CD4-positive, alpha-beta T cell treated with Interleukin-15 for 1 hour (primary cell): Measurements from ENCODE around the gene ZNF770.

ENCODE experiments used
- DNase-seq: peaks from one replicate; pipeline ENCODE4 v3.0.0-alpha.2; 2020

Gene ZNF770, protein sequence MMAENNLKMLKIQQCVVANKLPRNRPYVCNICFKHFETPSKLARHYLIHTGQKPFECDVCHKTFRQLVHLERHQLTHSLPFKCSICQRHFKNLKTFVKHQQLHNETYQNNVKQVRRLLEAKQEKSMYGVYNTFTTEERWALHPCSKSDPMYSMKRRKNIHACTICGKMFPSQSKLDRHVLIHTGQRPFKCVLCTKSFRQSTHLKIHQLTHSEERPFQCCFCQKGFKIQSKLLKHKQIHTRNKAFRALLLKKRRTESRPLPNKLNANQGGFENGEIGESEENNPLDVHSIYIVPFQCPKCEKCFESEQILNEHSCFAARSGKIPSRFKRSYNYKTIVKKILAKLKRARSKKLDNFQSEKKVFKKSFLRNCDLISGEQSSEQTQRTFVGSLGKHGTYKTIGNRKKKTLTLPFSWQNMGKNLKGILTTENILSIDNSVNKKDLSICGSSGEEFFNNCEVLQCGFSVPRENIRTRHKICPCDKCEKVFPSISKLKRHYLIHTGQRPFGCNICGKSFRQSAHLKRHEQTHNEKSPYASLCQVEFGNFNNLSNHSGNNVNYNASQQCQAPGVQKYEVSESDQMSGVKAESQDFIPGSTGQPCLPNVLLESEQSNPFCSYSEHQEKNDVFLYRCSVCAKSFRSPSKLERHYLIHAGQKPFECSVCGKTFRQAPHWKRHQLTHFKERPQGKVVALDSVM

DNA sequence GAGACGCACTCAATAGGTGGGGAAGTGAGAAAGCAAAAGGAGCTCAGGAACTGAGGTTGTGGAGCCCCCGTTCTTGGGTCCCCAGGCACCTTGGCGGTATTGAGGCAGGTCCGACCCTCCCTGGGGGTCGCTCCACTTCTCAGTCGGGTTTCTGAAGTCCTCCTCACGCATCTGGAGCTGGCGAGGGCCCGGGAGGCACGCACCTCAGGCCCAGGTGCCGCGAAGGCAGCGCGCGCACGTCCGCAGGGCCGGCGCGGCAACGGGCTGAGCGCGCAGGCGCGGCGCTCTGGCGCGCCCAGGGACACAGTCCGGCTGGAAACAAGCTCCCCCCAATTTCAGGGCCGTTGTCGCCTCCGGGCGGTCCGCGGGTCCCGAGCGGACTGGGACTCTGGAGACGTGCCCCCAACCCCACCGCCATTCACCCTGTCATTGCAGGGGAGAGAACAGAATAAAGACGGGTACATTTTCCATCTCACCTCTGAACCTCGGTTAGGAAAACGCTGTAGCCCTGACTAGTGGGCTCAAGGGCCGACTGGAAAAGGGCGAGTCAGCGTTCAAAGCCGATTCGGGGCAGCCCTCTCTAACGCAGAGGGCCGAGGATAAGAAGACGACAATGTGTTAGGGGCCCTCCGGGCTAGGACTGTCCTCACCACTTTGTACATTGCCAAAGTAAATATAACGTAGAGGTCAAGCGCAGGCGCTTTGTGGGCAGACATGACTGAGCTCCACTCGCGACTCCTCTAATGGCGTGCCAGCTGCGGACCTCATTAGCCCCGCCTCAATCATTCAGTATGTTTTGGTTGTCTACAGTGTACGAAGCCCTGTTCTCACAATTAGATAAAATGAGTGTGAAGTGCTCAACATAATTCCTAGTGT lies at the start of gene ZNF770:
TSS of gene ZNF770 (minus strand) at position 261 of the 876 bp plus-strand sequence. CDS start 4,853 bp downstream, outside the sequence.
- DNase-seq, result peak; percentile 81

DNA sequence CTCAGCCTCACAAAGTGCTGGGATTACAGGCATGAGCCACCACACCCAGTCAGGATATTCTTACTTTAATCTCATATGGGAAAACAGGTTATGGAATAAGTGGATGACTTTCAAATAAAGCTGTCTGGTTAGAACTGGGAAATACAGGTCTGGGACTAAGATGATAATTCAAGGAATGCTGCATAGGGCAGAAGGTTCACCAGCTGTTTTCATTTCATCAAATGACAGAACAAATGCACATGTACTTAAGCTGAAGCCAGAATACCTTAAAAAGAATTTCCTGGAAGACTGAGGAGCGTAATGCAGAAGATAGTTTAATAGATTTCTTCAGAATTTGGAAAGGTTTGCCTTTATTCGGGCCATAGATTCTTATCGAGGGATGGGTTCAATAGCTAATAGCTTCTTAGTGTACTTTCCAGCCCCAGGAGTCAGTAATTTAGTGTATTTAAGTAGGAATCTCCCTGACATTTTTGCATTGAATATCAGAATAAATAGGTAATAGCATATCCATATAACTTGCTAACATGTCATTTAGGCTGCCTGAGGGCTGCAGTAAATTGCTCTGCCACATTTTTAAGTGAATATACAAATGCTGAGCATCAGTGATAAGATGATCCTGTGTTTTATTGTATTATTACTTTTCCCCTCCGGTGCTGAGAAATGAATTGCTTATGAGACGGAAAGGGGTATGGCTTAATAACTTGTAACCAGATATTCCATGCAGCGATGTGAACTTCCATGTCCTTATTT lies 40.3 kb upstream of the ZNF770 start:
- DNase-seq, result no peak

DNA sequence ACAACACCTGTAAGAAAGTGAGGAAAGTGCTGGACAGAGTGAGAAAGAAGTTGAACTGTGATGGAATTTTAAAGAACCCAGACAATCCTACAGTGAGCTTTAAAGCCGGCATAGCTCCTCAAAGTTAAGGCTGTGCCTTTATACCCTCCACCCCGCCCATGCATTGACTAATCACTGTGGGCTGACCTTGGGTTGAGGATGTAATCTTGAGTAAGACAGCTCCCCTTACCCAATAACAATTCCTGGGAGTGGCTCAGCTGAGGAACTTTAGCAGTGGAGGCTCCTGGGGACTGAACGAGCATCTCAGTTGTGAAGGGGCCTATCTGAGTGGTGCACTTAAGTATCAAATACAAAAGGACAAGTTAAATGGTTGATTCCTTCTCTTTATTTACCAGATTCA lies 35.7 kb upstream of the ZNF770 start:
- DNase-seq, result peak; percentile 39

DNA sequence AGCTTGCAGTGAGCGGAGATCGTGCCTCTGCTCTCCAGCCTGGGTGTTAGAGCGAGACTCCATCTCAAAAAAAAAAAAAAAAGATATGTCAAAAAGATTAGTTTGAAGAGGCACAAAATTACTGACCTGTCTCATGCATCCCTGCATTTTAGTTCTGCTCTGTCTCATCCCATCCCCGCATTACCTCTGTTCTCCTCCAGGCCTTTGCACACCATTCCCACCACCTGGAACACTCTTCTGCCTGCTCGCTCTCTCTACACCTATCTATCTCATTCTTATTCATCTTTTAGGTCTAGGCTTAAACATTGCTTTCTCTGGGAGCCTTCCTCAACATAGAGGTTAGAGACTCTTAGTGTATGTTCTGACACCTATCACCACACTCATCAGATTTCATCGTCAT lies 32.9 kb upstream of the ZNF770 start:
- no peak for DNase-seq

DNA sequence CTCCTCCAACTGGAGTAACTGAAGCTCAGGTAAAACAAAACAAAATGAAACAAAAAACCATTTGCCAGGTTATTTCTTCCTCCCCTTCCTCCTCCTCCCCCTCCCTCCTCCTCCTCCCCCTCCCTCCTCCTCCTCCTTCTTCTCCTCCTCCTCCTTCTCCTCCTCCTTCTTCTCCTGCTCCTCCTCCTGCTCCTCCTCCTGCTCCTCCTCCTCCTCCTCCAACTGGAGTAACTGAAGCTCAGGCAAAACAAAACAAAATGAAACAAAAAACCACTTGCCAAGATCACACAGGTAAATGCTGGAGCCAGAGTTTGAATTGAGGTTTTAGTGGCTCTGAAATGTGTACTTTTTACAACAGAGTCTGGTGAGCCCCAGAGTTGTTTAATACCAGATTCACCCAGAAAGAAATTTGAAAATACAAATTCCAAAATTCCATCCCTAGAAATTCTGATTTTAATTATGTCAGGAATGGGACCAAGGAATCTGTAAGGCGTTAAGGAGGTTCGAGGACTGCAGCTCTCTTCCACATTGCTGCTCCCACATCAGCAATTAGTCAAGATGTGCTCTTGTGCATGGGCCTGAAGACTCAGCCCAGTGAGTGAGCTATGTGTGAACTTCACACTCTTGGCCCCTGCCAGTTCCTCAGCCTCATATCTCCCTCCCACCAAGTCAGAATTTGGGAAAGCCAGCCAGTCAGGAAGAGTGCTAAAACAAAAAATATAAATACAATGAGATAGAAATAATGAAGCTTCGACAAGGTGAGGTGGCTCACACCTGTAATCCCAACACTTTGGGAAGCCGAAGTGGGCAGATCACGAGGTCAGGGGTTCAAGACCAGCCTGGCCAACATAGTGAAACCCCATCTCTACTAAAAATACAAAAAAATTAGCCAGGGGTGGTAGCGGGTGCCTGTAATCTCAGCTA lies 31.6 kb upstream of the ZNF770 start:
- no peak for DNase-seq

DNA sequence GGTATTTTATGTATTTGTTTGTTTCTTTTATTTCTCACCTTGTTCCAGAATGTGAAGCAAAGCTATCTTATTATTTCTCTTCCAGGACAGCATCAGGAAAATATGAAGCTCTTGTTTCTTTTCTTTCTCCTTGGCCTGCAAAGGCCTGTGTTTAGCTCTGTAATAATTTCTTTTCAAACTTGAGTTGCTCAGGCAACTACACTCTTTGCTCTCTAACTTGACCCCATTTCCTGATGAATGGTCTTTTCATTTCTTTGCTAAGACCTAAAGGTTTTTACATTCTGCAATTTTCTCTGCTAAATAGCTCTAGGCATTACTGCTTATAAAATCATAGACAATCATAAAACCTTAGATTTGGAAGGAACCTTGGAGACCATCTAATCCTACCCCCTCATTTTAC lies 26.2 kb upstream of the ZNF770 start:
- no peak for DNase-seq

DNA sequence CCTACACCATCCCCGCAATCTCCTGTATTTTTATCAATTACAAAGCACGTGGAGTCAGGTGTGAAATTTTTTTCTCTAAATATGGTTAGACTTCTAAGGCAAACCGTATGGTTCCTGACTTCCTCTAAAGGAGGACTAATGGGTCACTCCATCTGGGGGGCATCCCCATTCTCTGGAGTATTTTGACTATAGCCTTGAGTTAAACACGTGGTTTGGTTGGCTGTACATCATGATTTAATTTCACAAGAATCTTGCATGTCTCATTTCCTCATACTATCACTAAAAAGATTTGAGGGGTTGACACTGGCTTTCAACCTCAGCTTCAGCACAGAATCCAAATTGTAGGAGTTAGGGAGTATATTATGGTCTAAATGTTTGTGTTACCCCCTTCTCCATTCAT lies 25.3 kb upstream of the ZNF770 start:
- DNase-seq, result no peak

DNA sequence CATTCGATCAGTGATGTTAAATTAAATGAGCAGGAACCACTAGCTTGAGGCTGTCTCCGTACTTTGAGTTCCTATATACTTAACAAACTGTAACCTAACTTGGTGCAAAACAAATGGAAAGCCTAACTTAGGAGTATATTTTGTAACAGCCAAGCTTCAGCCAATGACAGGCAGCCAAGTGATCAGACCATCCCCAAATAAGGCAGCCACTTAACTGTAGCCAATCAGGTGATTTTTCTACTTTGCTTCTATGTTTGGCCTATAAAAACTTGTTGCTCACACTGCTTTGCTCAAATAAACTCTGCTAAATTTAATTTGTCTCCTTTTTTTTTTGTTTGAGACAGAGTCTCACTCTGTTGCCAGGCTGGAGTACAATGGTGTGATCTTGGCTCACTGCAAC lies 19.3 kb upstream of the ZNF770 start:
- DNase-seq, result no peak

DNA sequence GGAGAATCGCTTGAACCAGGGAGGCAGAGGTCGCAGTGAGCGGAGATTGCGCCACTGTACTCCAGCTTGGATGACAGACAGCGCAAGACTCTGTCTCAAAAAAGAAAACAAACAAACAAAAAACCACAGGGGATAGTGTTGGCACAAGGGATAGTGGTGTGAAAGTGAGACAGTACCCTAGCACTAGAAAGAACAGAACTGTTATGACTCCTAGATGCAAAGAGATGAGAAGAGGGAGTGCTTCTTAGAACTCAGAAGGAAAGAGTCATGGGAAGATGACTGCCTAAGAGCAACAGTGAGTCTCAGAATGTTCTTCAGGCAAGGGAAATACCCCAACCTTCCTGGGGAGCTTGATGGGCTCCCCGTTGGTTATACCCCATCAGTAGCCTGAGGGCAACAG lies 17.8 kb upstream of the ZNF770 start:
- DNase-seq, result no peak

DNA sequence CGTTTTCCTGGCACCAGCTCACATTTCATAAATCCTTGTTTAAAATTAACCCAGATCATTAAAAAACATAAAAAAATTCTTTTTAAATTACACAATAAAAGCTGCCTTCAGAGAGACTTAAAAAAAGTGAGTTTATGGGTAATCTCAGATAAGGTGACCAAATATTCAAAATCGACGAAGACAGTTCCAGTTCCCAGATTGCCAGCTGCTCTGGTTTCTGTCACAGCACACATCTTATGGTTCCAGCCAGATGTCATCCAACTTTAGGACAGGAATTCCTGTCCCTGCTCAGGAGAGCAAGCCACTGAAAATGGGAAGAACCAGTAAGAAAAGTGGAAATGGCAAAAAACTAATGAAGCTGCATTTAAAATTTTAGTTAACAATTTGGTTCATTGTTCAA lies 15.8 kb upstream of the ZNF770 start:
- no peak for DNase-seq

DNA sequence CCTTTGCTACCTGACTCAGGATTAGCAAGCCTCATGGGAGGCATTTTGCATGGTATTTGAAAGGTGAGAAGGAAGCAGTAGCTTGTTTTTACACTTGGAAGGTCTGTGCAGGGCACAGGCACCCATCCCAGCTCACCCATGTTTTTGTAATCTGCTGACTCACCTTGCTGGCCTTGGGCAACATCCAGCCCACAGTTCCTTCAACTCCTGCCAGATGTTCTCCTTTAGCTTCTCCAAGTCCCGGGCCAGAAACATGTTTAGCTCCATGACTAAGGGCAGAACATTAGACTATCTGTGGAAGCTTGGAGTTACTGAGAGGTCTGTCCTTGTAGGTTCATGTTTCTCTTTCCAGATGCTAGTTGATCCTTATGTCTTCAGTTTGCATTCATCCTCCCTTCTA lies 12.4 kb upstream of the ZNF770 start:
- no peak for DNase-seq

DNA sequence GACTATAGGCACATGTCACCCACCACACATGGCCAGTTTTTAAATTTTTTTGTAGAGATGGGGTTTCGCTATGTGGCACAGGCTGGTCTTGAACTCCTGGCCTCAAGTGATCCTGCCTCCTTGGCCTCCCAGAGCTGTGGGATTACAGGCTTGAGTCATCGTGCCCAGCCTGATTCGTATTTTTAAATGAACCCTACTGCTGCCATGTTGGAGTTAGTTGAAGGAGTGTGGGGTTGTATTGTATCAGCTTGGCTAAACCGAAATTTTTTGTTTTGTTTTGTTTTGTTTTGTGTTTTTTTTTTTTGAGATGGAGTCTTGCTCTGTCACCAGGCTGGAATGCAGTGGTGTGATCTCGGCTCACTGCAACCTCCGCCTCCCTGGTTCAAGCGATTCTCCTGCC lies 11.8 kb upstream of the ZNF770 start:
- DNase-seq, result no peak

DNA sequence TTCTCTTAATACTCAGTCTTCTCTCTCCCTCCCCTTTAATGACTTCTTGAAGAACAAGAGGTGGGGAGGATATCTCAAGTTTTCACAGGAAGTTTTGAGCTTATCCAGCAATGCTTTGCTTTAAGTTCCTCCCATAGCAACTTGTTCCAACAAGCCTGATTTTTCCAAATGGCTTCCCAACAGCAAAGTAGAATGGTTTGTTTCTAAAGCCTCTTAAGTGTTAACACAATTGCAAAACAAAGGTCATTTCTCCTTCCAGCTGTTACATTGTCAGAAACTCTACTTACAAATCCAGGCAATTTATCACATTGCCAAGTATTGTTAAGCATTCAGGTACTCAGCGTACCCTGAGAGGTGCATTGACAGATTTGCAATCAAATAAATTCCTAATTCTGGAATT lies 6.8 kb upstream of the ZNF770 start:
- DNase-seq, result no peak

DNA sequence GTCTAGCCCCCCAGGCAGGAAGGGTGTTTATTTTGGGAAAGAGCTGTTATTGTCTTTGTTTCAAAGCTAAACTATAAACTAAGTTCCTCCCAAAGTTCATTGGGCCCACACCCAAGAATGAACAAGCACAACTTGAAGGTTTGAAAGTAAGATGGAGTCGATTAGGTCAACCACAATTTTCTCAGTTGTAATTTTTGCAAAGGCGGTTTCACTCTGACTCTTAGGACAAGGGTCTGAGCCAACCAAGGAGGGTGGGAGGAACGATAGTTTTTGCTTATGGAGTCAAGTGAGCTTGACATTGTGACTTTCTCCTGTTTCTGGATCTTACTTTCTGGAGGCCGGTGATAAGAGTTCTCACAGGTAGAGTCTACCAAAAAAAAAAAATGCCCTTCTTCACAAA lies 5.8 kb upstream of the ZNF770 start:
- DNase-seq, result no peak

DNA sequence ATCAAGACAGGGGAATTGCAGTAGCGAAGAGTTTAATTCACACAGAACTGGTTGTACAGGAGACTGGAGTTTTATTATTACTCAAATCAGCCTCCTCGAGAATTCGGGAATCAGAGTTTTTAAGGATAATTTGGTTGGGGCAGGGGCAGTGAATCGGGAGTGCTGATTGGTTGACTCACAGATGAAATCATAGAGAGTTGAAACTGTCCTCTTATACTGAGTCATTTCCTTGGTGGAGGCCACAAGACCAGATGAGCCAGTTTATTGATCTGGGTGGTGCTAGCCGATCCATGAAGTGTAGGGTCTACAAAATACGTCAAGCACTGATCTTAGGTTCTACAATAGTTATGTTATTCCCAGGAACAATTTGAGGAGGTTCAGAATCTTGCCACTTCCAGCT lies 5.3 kb upstream of the ZNF770 start:
- no peak for DNase-seq

DNA sequence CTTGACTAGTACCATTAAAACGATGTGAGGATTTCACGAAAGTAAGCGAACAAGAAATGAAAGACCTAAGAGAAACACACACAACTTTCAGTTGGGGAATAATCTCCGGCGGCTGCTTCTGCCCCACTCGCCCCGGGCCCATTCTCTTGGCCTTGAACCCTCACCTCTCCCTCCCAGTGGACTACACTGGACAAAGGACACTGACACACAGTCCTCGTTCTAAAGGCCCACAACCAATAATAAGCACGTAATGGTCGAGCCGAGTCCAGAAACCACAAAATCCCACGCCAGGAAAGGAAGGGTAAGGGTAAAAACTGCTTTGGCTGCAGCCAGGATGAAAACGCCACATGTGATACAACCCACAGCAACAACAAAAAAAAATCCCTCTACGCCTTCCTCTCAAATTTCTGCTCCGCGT lies 469 bp downstream of the ZNF770 start:
- no peak for DNase-seq

DNA sequence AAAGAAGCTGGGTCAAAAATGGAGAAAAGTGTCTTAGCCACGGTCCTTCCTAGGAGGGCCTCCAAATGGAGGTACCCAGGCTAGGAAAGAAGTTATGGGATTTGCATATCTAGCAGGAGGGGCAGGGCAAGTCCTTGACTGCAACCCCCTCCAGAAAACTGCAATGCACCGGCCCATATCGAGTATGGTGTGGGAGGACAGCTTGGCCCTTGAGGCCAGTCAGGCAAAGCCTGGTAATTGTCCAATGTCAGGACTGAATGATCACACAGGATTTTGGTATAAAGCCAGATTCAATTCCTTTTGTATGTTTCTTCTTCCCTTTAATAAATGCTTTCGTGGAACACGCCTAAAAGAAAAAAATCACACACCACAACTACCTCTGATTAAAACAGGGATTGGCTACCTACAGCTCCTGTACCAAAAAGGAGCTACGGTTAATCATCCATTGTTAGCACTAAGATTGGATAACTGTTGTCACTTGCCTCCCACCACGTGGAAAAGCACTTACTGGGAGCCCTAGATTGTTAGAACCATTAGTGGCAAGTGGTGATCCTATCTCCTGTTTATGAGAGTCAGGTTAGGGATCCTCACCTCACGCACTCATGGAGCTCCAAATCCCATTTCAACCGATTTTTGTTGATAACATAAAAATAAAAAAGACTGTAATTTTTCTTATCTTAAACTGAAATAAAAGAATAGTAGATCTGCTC lies 1.2 kb downstream of the ZNF770 start:
- DNase-seq, result no peak

DNA sequence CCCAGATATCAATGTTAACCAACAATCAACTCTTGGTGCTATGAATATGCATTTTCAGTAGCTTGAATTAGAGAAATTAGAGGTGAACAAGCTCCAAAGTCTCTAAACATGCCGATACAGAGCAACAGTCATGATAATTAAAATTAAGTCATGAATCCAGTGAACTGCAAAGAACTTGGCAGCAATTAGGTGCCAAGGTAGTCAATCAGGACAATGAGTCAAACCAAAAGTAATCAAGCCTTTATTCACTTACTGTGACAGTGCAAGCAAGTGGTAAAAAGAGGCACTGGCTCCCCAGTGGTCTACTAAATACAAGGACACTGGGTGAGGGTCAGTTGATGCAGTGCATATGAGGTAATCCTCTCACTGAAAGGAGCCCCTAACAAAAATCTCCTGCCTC lies 1.8 kb downstream of the ZNF770 start:
- no peak for DNase-seq

DNA sequence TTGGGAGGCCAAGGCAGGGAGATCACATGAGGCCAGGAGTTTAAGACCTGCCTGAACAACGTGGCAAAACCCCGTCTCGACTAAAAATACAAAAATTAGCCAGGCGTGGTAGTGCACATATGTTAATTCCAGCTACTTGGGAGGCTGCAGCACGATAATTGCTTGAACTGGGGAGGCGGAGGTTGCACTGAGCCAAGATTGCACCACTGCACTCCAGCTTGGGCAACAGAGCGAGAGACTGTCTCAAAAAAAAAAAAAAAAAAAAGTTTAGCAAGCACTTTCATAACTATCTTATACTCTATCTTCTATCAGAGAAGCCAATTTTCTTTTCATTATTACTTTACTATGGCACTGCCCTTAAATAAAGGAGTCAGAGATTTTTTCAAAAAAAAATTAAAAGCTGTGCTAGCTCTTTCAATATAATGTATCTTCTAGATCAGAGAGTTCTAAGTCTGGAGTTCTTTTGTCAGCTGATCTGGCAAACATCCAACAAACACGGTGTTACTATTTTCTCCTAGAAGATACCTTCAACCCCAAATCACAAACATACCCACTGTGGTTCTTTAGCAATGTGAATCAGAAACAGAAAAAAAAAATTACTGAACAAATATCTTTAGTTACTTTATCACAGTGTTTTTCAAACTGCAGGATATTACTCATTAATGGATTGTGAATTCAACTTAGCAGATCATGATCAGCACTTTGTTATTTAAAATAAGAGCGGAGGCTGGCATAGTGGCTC lies 3.0 kb downstream of the ZNF770 start:
- DNase-seq, result no peak

DNA sequence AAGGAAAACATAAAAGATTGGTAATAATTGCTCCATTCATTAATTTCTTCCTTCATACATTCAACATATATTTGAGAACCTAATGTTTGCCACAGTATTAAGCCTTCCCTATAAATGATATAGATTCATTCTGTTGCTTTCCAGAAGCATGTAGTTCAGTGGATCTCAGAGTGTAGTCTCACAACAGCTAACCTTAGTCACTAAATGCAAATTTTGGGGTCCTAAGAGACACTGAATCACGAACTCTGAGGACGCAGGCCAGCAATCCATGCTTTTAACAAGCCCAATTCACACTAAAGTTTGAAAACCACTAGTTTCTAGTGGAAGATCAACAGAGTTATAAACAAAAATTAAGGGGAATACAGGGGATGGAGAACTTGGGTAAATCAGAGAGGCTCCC lies 11.3 kb downstream of the ZNF770 start:
- no peak for DNase-seq
